Gastrocnemius medialis (tissue), 4 donors: ENCODE measurements around the gene KRT1. TPM values are rescaled to one million over a fixed set of nuclear protein-coding genes. Genes with fewer than 3 reads are reported as not detected.
"Not testable (repeated sequence)": the region's sequence is repeated elsewhere in the genome, so short reads cannot be mapped to it uniquely, and the experiment has no call there.

Experiments
- ATAC-seq, 2 donors: fragments of 150-250 bp; one replicate each; pipeline ENCODE4 v1.9.1; 2016
- DNase-seq, 2 donors: peaks; one replicate each; pipeline ENCODE4 v3.0.0-alpha.2; 2019
- H3K27ac ChIP-seq, 4 donors: fragments of 200-600 bp; sonication (generic); 1 replicate in 1 of 4; 2 replicates in 3 of 4; pipeline ENCODE4 v1.5.1; 2016 to 2018; ENCODE audit warnings: mild to moderate bottlenecking in 2 of 4, moderate library complexity in 1 of 4
- H3K27me3 ChIP-seq, 3 donors: fragments of 200-600 bp; sonication (generic) in 2 of 3; 1 replicate in 1 of 3; 2 replicates in 2 of 3; pipeline versions ENCODE4 v1.5.1 to v1.6.0; 2016 to 2019; ENCODE audit warnings: mild to moderate bottlenecking in 1 of 3, moderate library complexity in 1 of 3
- H3K36me3 ChIP-seq, 2 donors: fragments of 200-600 bp; sonication (generic) in 1 of 2; one replicate each; pipeline ENCODE4 v1.5.1; 2017 to 2018
- H3K4me1 ChIP-seq, 2 donors: fragments of 200-600 bp; sonication (generic) in 1 of 2; one replicate each; pipeline ENCODE4 v1.5.1; 2016 to 2017; ENCODE audit warnings: mild to moderate bottlenecking in 2 of 2
- H3K4me3 ChIP-seq, 4 donors: fragments of 200-600 bp; sonication (generic) in 3 of 4; 1 replicate in 1 of 4; 2 replicates in 3 of 4; pipeline ENCODE4 v1.5.1; 2016 to 2019; ENCODE audit warnings: mild to moderate bottlenecking in 2 of 4
- H3K9me3 ChIP-seq, 3 donors: fragments of 200-600 bp; sonication (generic) in 2 of 3; 1 replicate in 1 of 3; 2 replicates in 2 of 3; pipeline ENCODE4 v1.5.1; 2016 to 2019
- POLR2A ChIP-seq, 2 donors: fragments of 450-650 bp; IDR thresholded peaks; one replicate each; pipeline ENCODE4 v1.6.1; 2017; ENCODE audit warnings: antibody characterized with exemption in 2 of 2, mild to moderate bottlenecking in 2 of 2, moderate library complexity in 2 of 2
- in situ Hi-C, 4 donors: fragments of 200-750 bp; cut with MboI; loops; one replicate each; pipeline versions ENCODE4 v1.15.0 to v1.8.0; 2017; ENCODE audit warnings: low sequenced_read_pairs in 4 of 4
- intact Hi-C: fragments of 100-400 bp; cut with DNase I; formaldehyde crosslinking; loops from one replicate; pipeline ENCODE4 v1.15.1; 2023; ENCODE audit warnings: low total_unique reads
- total RNA-seq, 4 donors: library from RNA; depleted of rRNA; stranded (reverse); fragments of >200 nt; gene quantifications; one replicate each; pipeline versions ENCODE4 v1.1.0 to v1.2.3, GENCODE V29; 2016
- TF ChIP-seq, protein P1 (sequence below), 5 experiments: fragments of 450-650 bp in 3 of 5; fragments of 200-600 bp in 2 of 5; sonication (generic) in 2 of 5; IDR thresholded peaks in 4 of 5; conservative IDR thresholded peaks in 1 of 5; 1 replicate in 4 of 5; 2 replicates in 1 of 5; pipeline ENCODE4 v1.5.1; 2016 to 2019; ENCODE audit warnings: antibody characterized with exemption in 5 of 5, mild to moderate bottlenecking in 3 of 5, moderate library complexity in 3 of 5

The KRT1 gene
- total RNA-seq, 4 donors from 2014 or later, result not detected

DNA sequence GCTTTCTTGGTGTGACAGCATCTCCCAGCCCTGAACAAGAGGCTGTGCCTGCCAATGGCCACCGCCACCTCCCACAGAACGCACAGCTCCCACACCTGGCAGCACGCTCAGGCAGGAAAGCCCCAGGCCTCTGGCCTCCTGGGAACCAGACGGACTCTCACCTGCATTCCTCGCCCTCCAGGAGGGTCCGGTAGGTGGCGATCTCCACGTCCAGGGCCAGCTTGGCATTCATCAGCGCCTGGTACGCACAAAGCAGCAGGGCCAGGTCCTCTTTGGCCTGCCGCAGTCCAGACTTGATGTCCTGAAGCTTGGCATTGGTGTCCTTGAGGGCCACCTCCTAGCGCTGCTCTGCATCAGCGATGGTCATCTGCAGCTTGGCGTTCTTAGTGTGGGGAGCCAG is 35.2 kb upstream of the KRT1 start:
- ATAC-seq (no peak), DNase-seq (no peak)
- Histone ChIP-seq H3K27me3 (peaks cover 31 to 39% (median 32%) of the 10 kb centered on the region in 3 donors), H3K27ac (no peak overlapping the region), H3K4me3 (no peak overlapping the region), H3K36me3 (no peaks in the 10 kb centered on the region), H3K9me3 (no peaks in the 10 kb centered on the region), H3K4me1 (no peaks in the 10 kb centered on the region)
- in situ Hi-C loops (no loop called here), intact Hi-C loops (no loop called here)
- no peak for TF ChIP-seq POLR2A (IDR thresholded peaks at IDR 0.05)
- TF ChIP-seq, protein P1, sequence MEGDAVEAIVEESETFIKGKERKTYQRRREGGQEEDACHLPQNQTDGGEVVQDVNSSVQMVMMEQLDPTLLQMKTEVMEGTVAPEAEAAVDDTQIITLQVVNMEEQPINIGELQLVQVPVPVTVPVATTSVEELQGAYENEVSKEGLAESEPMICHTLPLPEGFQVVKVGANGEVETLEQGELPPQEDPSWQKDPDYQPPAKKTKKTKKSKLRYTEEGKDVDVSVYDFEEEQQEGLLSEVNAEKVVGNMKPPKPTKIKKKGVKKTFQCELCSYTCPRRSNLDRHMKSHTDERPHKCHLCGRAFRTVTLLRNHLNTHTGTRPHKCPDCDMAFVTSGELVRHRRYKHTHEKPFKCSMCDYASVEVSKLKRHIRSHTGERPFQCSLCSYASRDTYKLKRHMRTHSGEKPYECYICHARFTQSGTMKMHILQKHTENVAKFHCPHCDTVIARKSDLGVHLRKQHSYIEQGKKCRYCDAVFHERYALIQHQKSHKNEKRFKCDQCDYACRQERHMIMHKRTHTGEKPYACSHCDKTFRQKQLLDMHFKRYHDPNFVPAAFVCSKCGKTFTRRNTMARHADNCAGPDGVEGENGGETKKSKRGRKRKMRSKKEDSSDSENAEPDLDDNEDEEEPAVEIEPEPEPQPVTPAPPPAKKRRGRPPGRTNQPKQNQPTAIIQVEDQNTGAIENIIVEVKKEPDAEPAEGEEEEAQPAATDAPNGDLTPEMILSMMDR (IDR thresholded peaks at IDR 0.05 in 4 of 5, conservative IDR thresholded peaks at IDR 0.05 in 1 of 5), result no peak

DNA sequence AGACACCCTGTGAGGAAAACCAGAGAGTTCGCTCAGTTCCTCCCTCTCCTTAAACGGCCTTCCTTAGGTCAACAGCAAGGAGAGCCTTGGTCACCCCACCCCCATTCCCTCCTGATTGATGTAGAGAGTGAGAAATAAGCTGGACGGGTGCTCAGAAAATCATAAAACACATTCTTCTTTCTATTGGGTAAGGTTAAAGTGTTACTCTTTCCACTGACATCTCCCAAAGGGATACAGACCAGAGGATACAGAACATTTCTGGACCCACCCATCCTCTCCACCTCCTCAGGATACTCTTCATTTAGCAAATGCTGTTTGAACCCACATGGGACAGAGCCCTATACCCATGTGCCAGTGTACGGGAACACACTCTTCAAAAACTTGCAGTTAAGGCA is 34.7 kb upstream of the KRT1 start:
- no peaks in the 10 kb centered on the region for H3K36me3 ChIP-seq
- no peak overlapping the region for H3K27ac ChIP-seq
- peaks cover 31 to 39% (median 32%) of the 10 kb centered on the region in 3 donors for H3K27me3 ChIP-seq
- no peak for ATAC-seq
- intact Hi-C loops (no loop called here), in situ Hi-C loops (no loop called here)
- H3K9me3 ChIP-seq, result no peaks in the 10 kb centered on the region
- DNase-seq, result no peak
- H3K4me3 ChIP-seq, result no peak overlapping the region
- TF ChIP-seq, protein P1 (IDR thresholded peaks at IDR 0.05 in 4 of 5, conservative IDR thresholded peaks at IDR 0.05 in 1 of 5), result no peak
- TF ChIP-seq POLR2A (IDR thresholded peaks at IDR 0.05), result no peak
- no peaks in the 10 kb centered on the region for H3K4me1 ChIP-seq

- Histone ChIP-seq H3K27me3 (peaks cover 31 to 39% (median 32%) of the 10 kb centered on the region in 3 donors), H3K27ac (no peak overlapping the region), H3K9me3 (no peaks in the 10 kb centered on the region), H3K4me1 (no peaks in the 10 kb centered on the region), H3K36me3 (no peaks in the 10 kb centered on the region), H3K4me3 (no peak overlapping the region)
- ATAC-seq (no peak), DNase-seq (no peak)
- intact Hi-C loops, result no loop called here
- in situ Hi-C loops, result no loop called here
- TF ChIP-seq, protein P1 (IDR thresholded peaks at IDR 0.05 in 4 of 5, conservative IDR thresholded peaks at IDR 0.05 in 1 of 5), result no peak
- no peak for TF ChIP-seq POLR2A (IDR thresholded peaks at IDR 0.05)
These were observed 34.0 kb upstream of the KRT1 start for GRCh38 chr12:52713960-52714886.

- H3K4me3 ChIP-seq, in situ Hi-C loops, intact Hi-C loops, ATAC-seq, H3K4me1 ChIP-seq, H3K36me3 ChIP-seq, H3K27ac ChIP-seq, DNase-seq, H3K9me3 ChIP-seq: not testable (repeated sequence)
- peaks cover 31 to 39% (median 32%) of the 10 kb centered on the region in 3 donors for H3K27me3 ChIP-seq
These were observed 31.9 kb upstream of the KRT1 start for GRCh38 chr12:52712122-52712521.

GRCh38 chr12:52710730-52711129 is 30.5 kb upstream of the KRT1 start:
- TF ChIP-seq POLR2A (IDR thresholded peaks at IDR 0.05), result no peak
- no peaks in the 10 kb centered on the region for H3K36me3 ChIP-seq
- intact Hi-C loops (no loop called here), in situ Hi-C loops (no loop called here)
- H3K9me3 ChIP-seq, result no peaks in the 10 kb centered on the region
- no peak overlapping the region for H3K27ac ChIP-seq
- peaks cover 31 to 33% (median 32%) of the 10 kb centered on the region in 3 donors for H3K27me3 ChIP-seq
- DNase-seq (no peak), ATAC-seq (no peak)
- H3K4me1 ChIP-seq, result no peaks in the 10 kb centered on the region
- no peak overlapping the region for H3K4me3 ChIP-seq
